A549 treated with AZD2906 at 1 μM for 4 hours (cell line): ENCODE measurements around the gene KLHL2. TPM values are rescaled to one million over a fixed set of nuclear protein-coding genes. Genes with fewer than 3 reads are reported as not detected.

Experiments used
- total RNA-seq: library from RNA; stranded (reverse); fragments of 200-300 nt; extraction: Qiagen RNA extraction; gene quantifications from 5 replicates; pipeline ENCODE4 v1.2.3, GENCODE V29; 2022

KLHL2 gene, protein sequence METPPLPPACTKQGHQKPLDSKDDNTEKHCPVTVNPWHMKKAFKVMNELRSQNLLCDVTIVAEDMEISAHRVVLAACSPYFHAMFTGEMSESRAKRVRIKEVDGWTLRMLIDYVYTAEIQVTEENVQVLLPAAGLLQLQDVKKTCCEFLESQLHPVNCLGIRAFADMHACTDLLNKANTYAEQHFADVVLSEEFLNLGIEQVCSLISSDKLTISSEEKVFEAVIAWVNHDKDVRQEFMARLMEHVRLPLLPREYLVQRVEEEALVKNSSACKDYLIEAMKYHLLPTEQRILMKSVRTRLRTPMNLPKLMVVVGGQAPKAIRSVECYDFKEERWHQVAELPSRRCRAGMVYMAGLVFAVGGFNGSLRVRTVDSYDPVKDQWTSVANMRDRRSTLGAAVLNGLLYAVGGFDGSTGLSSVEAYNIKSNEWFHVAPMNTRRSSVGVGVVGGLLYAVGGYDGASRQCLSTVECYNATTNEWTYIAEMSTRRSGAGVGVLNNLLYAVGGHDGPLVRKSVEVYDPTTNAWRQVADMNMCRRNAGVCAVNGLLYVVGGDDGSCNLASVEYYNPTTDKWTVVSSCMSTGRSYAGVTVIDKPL
- 15.8 to 19.9 TPM (median 18.4 TPM) in 5 replicates for total RNA-seq

GRCh38 chr4:165207431-165208220, at the start of gene KLHL2:
Gene KLHL2, plus strand, starts transcription at chr4:165207561. Its CDS starts 316 bp downstream, at chr4:165207877.

GRCh38 chr4:165327211-165328100, 120.1 kb downstream of the KLHL2 start, which contains the start of gene MSMO1:
Gene MSMO1, plus strand, starts transcription at chr4:165327669. Its CDS starts 5,702 bp downstream, at chr4:165333371.

Other genes with a start within 250 kb of the KLHL2 start
- gene TRIM61, start 229.9 kb upstream of the KLHL2 start, total RNA-seq = not detected in 5 replicates
- not detected in 5 replicates for gene TRIM60, start 175.6 kb upstream of the KLHL2 start, total RNA-seq
- gene TRIM75, start 153.7 kb upstream of the KLHL2 start, total RNA-seq = not detected in 5 replicates
- 7.2 to 8.5 TPM (median 8.0 TPM) in 5 replicates for gene TMEM192, start 94.7 kb upstream of the KLHL2 start, total RNA-seq
- 19.5 to 22.6 TPM (median 20.1 TPM) in 5 replicates for gene MSMO1, start 120.1 kb downstream of the KLHL2 start, total RNA-seq
- gene CPE, start 171.4 kb downstream of the KLHL2 start, total RNA-seq = 1.6 to 2.3 TPM (median 1.8 TPM) in 5 replicates